ENCODE data around the gene SMAD1.

GRCh38 chr4:145486603-145487002 lies 5.0 kb downstream of the SMAD1 start:
- TF ChIP-seq CTCF (IDR thresholded peaks at IDR 0.05; ENCODE audit: low read depth, low read length, poor library complexity, severe bottlenecking) (no peak), EZH2phosphoT487 (IDR thresholded peaks at IDR 0.05; ENCODE audit: borderline replicate concordance, low read length) (no peak)

Measured in DOHH2 (cell line).